OCI-LY3 (cell line): ENCODE data around the gene TFAP2B.

Experiments
- CTCF ChIP-seq: fragments of 200-600, 300-600 bp; sonication (generic); IDR thresholded peaks from 2 replicates; pipeline ENCODE4 v1.5.1; 2014; ENCODE audit warnings: antibody characterized with exemption, low read length, low read depth
- EZH2phosphoT487 ChIP-seq: fragments of 200-600 bp; shearing (Covaris generic); IDR thresholded peaks from 2 replicates; pipeline ENCODE4 v1.6.1; 2018; ENCODE audit warnings: antibody characterized with exemption, mixed run types, low read depth

- TF ChIP-seq CTCF (no peak), EZH2phosphoT487 (no peak)
Measured at GRCh38 chr6:50826803-50827202, 8.1 kb downstream of the TFAP2B start.
